Bronchial epithelial cell (primary cell): ENCODE measurements around the gene GNA14. TPM values are rescaled to one million over a fixed set of nuclear protein-coding genes. Genes with fewer than 3 reads are reported as not detected.

Source experiments
- DNase-seq: peaks from one replicate; pipeline ENCODE4 v3.0.0-alpha.2; 2010; ENCODE audit warnings: low read depth
- FAIRE-seq: peaks from 2 replicates; lab custom pipeline; 2011; peaks lifted over from hg19 to GRCh38; lab: Jason Lieb, UNC
- H3K27me3 ChIP-seq: 2 replicates; pipeline ENCODE4 v1.5.1; 2011; ENCODE audit warnings: low read length; ENCODE audit not compliant: control insufficient read depth, insufficient read depth
- H3K36me3 ChIP-seq: 2 replicates; pipeline ENCODE4 v1.5.1; 2011; ENCODE audit warnings: low read length; ENCODE audit not compliant: control insufficient read depth, insufficient read depth
- H3K4me3 ChIP-seq: 2 replicates; pipeline ENCODE4 v1.5.1; 2011; ENCODE audit warnings: mild to moderate bottlenecking, low read depth, low read length, control low read depth
- total RNA-seq: library from RNA; depleted of rRNA; stranded (reverse); fragments of >200 nt; gene quantifications from 2 replicates; pipeline ENCODE4 v1.2.1, GENCODE V29; 2014
- TF ChIP-seq, protein P1 (sequence below): IDR thresholded peaks from 2 replicates; pipeline ENCODE4 v1.5.1; 2011; ENCODE audit warnings: mild to moderate bottlenecking, moderate library complexity, low read length, control low read depth, inconsistent platforms; ENCODE audit not compliant: insufficient read depth, severe bottlenecking

The GNA14 gene
- total RNA-seq, 1 donor from 2014 or later, result not detected

DNA sequence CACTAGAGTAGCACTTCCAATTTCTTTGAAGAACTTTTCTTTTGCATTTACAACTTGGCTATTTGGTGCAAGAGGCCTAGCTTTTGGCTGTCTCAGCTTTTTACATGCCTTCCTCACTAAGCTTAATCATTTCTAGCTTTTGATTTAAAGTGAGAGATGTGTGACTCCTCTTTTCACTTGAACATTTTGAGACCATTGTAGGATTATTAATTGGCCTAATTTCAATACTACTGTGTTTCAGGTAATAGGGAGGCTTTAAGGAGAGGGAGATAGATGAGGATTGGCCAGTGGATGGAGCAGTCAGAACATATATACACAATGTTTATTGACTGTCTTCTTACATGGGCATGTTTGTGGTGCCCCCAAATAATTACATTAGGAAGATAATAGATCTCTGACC lies 161.7 kb downstream of the GNA14 start:
- FAIRE-seq, result no peak
- Histone ChIP-seq H3K27me3 (no peaks in the 10 kb centered on the region), H3K4me3 (no peak overlapping the region), H3K36me3 (no peaks in the 10 kb centered on the region)
- TF ChIP-seq, protein P1, sequence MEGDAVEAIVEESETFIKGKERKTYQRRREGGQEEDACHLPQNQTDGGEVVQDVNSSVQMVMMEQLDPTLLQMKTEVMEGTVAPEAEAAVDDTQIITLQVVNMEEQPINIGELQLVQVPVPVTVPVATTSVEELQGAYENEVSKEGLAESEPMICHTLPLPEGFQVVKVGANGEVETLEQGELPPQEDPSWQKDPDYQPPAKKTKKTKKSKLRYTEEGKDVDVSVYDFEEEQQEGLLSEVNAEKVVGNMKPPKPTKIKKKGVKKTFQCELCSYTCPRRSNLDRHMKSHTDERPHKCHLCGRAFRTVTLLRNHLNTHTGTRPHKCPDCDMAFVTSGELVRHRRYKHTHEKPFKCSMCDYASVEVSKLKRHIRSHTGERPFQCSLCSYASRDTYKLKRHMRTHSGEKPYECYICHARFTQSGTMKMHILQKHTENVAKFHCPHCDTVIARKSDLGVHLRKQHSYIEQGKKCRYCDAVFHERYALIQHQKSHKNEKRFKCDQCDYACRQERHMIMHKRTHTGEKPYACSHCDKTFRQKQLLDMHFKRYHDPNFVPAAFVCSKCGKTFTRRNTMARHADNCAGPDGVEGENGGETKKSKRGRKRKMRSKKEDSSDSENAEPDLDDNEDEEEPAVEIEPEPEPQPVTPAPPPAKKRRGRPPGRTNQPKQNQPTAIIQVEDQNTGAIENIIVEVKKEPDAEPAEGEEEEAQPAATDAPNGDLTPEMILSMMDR, result no peak
- DNase-seq, result no peak

DNA sequence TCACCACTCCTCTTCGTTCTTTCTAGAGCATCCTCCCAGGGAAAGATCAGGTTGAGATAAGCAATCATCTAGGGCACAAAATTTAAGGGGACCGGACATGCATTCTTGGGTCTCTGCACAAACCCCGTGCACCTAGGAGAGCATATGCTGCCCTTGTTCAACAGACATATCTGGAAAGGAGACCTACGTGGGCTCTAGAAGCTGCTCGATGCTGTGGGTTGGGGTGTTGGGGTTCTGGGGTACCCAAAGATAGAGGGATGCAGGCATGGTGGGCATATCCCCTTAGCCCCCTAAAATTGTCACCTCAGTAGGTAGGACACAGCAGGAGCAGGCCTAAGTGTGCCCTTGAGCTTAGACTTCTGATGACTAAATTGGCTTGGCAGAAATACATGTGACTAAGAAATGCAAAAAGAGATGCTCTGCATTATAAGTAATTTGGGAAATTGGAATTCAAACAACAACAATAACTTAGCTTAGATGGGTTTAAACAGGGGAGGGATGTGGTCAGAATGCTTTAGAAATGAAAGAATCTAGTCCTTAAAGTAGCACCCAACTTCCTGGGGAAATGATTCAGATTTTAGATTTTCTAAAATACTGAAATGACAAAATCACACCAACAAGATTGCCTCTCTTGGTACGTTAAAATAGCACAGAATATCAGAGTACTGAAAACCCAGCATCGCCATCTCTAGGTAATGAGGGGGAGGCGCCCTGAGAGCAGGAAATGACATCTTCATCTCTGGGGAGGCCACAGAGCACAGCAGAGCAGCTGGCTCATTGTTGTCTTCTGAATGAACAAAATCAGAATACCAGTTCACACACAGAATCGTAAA lies 172.3 kb downstream of the GNA14 start:
- Histone ChIP-seq H3K4me3 (no peak overlapping the region), H3K36me3 (no peaks in the 10 kb centered on the region), H3K27me3 (no peaks in the 10 kb centered on the region)
- no peak for FAIRE-seq
- no peak for DNase-seq
- TF ChIP-seq, protein P1, result no peak

DNA sequence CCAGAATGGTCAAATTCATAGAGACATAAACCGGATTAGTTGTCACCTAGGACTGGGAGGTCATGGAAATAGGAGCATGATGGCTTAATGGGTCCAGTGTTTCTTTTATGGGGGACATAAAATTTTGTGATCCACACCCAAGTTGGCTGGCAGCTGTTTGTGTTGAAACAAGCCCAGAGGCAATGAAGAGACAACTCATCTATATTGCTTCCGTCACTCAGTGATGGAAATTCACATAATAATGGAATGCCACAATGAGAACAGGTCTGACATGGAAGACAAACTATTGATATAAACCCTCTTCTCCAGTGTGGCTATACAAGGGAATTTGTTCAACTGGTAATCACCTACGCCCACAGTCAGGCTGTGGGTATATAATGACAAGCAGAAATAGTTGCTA lies 173.2 kb downstream of the GNA14 start:
- FAIRE-seq, result no peak
- DNase-seq, result no peak
- Histone ChIP-seq H3K27me3 (no peaks in the 10 kb centered on the region), H3K4me3 (no peak overlapping the region), H3K36me3 (no peaks in the 10 kb centered on the region)
- TF ChIP-seq, protein P1, result no peak

DNA sequence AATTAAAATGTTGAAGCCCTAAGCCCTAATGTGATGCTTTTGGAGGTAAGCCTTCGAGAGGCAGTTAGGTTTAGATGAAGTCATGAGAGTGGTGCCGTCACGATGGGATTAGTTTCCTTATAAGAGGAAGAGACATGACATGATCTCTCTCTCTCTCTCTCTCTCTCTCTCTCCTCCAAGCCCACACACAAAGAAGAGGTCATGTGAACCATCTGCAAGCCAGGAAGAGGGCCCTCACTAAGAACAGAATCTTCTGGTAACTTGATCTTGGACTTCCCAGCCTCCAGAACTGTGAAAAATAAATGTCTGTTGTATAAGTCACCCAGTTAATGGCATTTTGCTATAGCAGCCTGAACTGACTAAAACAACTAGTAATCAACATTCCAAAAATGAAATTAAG lies 175.5 kb downstream of the GNA14 start:
- Histone ChIP-seq H3K27me3 (no peaks in the 10 kb centered on the region), H3K36me3 (no peaks in the 10 kb centered on the region), H3K4me3 (no peak overlapping the region)
- FAIRE-seq, result no peak
- TF ChIP-seq, protein P1, result no peak
- no peak for DNase-seq

DNA sequence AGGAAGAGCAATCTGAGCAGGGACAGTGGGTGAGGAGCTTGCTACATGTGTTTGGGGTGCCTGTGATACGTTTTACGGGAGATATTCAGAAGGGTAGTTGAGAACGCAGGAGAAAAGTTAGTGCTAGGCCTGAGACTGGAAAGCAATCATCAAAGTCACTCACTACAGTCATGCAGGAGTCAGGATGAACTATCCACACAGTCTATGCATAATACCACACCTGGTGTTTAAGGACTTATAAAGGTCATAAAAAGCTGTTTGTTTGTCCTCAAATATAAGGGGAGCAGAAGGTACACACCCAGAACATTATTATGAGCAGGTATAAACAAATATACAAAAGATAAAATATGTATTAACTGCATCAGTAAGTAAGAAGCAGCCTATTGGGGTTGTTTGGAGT lies 176.6 kb downstream of the GNA14 start:
- no peak overlapping the region for H3K4me3 ChIP-seq
- no peaks in the 10 kb centered on the region for H3K27me3 ChIP-seq
- DNase-seq (no peak), FAIRE-seq (no peak)
- TF ChIP-seq, protein P1, result no peak
- H3K36me3 ChIP-seq, result no peaks in the 10 kb centered on the region
